Adipocyte (in vitro differentiated cells): ENCODE results near the gene MRGPRG.

Experiments
- DNase-seq: peaks from one replicate; pipeline ENCODE4 v3.0.0-alpha.2; 2015; ENCODE audit warnings: low read depth
- H3K27me3 ChIP-seq: replicated peaks from 2 replicates; pipeline ENCODE4 v1.7.0; 2013; ENCODE audit warnings: mild to moderate bottlenecking, low read length, moderate library complexity; ENCODE audit not compliant: control insufficient read depth, insufficient read depth
- H3K36me3 ChIP-seq: 2 replicates; pipeline ENCODE4 v1.7.0; 2013; ENCODE audit warnings: low read length, mild to moderate bottlenecking, moderate library complexity; ENCODE audit not compliant: control insufficient read depth, insufficient read depth, severe bottlenecking
- H3K4me1 ChIP-seq: 2 replicates; pipeline ENCODE4 v1.7.0; 2013; ENCODE audit warnings: mild to moderate bottlenecking, low read length, moderate library complexity; ENCODE audit not compliant: control insufficient read depth, insufficient read depth
- H3K4me3 ChIP-seq: 2 replicates; pipeline ENCODE4 v1.7.0; 2013; ENCODE audit warnings: mild to moderate bottlenecking, low read length, moderate library complexity
- H3K9ac ChIP-seq: 2 replicates; pipeline ENCODE4 v1.7.0; 2013; ENCODE audit warnings: mild to moderate bottlenecking, low read length, moderate library complexity
- H3K9me3 ChIP-seq: 2 replicates; pipeline ENCODE4 v1.7.0; 2013; ENCODE audit warnings: mild to moderate bottlenecking, low read length, moderate library complexity; ENCODE audit not compliant: control insufficient read depth

MRGPRG gene

GRCh38 chr11:3188496-3189195 lies 30.0 kb downstream of the MRGPRG start:
- no peaks in the 10 kb centered on the region for H3K4me1 ChIP-seq
- H3K9me3 ChIP-seq, result peaks cover 3% of the 10 kb centered on the region
- H3K9ac ChIP-seq, result no peak overlapping the region
- no peak overlapping the region for H3K4me3 ChIP-seq
- peaks cover 52% of the 10 kb centered on the region for H3K27me3 ChIP-seq
- no peaks in the 10 kb centered on the region for H3K36me3 ChIP-seq
- DNase-seq, result no peak

DNA sequence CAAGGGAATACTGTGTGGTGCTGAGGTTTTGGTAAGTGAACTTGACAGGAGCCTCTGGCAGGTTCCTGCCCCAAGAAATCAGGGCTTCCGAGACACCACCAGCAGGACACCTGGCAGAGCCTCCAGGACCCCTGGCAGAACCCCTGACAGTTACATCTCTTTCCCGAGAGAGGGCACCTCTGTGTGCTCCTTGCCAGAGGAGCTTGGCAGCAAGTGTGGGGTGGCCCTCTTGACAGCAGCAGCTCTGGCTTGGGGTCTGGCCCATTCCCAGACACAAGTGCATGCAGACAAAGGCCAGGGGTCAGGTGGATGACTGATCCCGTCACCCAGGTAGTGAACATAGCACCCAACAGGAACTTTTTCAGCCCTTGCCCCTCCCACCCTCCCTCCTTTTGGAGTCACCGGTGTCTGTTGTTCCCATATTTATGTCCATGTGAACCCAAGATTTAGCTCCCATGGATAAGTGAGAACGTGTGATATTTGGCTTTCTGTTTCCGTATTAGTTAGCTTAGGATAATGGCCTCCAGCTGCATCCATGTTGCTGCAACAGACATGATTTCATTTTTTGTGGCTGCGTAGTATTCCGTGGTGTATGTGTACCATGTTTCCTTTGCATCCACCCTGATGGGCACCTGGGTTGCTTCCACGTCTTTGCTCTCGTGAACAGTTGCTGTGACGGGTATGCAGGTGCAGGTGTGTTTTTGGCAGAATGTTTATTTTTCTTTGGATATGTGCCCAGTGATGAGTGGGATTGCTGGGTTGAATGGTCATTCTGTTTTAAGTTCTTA lies 32.3 kb downstream of the MRGPRG start:
- H3K9ac ChIP-seq, result no peak overlapping the region
- H3K9me3 ChIP-seq, result peaks cover 3% of the 10 kb centered on the region
- H3K4me1 ChIP-seq, result no peaks in the 10 kb centered on the region
- DNase-seq, result no peak
- peaks cover 41% of the 10 kb centered on the region for H3K27me3 ChIP-seq
- H3K4me3 ChIP-seq, result no peak overlapping the region
- H3K36me3 ChIP-seq, result no peaks in the 10 kb centered on the region

DNA sequence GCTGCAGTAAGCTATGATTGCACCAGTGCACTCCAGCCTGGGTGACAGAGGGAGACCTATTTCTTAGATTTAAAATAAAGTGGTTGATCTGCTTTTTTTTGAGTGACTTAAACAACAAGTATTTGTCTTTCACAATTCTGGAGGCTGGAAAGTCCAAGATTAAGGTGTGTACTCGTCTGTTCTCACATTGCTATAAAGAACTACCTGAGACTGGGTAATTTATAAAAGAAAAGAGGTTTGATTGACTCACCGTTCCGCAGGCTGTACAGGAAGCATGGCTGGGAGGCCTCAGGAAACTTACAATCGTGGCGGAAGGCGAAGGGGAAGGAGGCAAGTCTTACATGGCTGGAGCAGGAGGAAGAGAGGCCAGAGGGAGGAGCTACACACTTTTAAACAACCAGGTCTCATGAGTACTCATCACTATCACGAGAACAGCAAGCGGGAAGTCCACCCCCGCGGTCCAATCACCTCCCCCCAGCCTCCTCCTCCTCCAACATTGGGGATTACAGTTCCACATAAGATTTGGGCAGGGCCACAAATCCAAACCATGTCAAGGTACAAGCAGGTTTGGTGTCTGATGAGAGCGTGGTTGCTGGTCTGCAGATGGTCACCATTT lies 33.8 kb downstream of the MRGPRG start:
- H3K9ac ChIP-seq, result no peak overlapping the region
- H3K9me3 ChIP-seq, result no peaks in the 10 kb centered on the region
- DNase-seq, result no peak
- no peaks in the 10 kb centered on the region for H3K4me1 ChIP-seq
- no peak overlapping the region for H3K4me3 ChIP-seq
- peaks cover 42% of the 10 kb centered on the region for H3K27me3 ChIP-seq
- H3K36me3 ChIP-seq, result no peaks in the 10 kb centered on the region

GRCh38 chr11:3183523-3183922 lies 35.1 kb downstream of the MRGPRG start:
- no peak overlapping the region for H3K4me3 ChIP-seq
- peaks cover 38% of the 10 kb centered on the region for H3K27me3 ChIP-seq
- no peaks in the 10 kb centered on the region for H3K9me3 ChIP-seq
- no peak for DNase-seq
- no peaks in the 10 kb centered on the region for H3K36me3 ChIP-seq
- H3K9ac ChIP-seq, result no peak overlapping the region
- H3K4me1 ChIP-seq, result no peaks in the 10 kb centered on the region

- Histone ChIP-seq H3K27me3 (peaks cover 32% of the 10 kb centered on the region), H3K36me3 (no peaks in the 10 kb centered on the region), H3K4me1 (peaks cover 10% of the 10 kb centered on the region), H3K9me3 (no peaks in the 10 kb centered on the region), H3K4me3 (no peak overlapping the region), H3K9ac (no peak overlapping the region)
- DNase-seq, result no peak
Observed at GRCh38 chr11:3182462-3182852, 36.2 kb downstream of the MRGPRG start.

DNA sequence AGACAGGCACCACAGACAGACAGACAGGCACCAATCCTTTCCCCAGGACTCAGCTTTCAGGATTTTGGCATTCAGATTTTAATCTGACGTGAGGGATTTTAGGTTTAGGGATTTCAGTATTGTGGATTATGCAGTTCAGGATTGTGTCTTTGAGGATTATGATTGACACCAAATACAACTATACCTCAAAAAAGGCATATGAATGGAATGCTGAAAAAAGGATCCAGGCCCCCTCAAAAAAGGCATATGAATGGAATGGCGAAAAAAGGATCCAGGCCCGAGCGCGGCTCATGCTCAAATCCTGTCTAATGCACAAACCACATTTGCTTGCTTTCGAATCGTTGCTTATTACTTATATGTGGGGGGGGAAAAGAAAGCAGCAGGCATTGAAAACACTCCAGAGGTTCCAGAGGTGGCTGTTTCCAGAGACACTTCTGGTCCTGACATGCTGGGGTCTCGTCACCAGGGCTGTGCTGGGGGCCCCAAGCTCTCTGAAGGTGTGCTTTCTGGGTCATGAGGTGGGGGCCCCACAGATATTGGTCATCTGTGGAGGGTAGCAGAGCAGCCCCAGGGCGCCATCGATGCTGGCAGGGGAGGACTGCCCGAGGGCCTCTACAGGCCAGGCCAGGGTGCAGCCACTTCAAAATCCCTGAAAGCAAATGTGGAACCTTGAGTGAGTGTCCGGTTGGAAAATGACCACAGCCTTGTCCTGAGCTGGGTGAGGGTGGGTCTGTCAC lies 36.7 kb downstream of the MRGPRG start:
- H3K4me1 ChIP-seq, result peaks cover 10% of the 10 kb centered on the region
- H3K27me3 ChIP-seq, result peaks cover 28% of the 10 kb centered on the region
- no peak overlapping the region for H3K4me3 ChIP-seq
- H3K9ac ChIP-seq, result no peak overlapping the region
- DNase-seq, result no peak
- H3K9me3 ChIP-seq, result peaks cover 3% of the 10 kb centered on the region
- H3K36me3 ChIP-seq, result no peaks in the 10 kb centered on the region

GRCh38 chr11:3180869-3181268 lies 37.7 kb downstream of the MRGPRG start:
- peaks cover 10% of the 10 kb centered on the region for H3K4me1 ChIP-seq
- peaks cover 28% of the 10 kb centered on the region for H3K27me3 ChIP-seq
- no peak for DNase-seq
- H3K4me3 ChIP-seq, result no peak overlapping the region
- H3K36me3 ChIP-seq, result no peaks in the 10 kb centered on the region
- no peak overlapping the region for H3K9ac ChIP-seq
- peaks cover 14% of the 10 kb centered on the region for H3K9me3 ChIP-seq

- no peak overlapping the region for H3K9ac ChIP-seq
- H3K4me3 ChIP-seq, result no peak overlapping the region
- peaks cover 13% of the 10 kb centered on the region for H3K27me3 ChIP-seq
- H3K4me1 ChIP-seq, result peaks cover 10% of the 10 kb centered on the region
- no peaks in the 10 kb centered on the region for H3K36me3 ChIP-seq
- peaks cover 20% of the 10 kb centered on the region for H3K9me3 ChIP-seq
- peak; percentile 32 for DNase-seq
Observed at GRCh38 chr11:3178349-3178748, 40.3 kb downstream of the MRGPRG start.

GRCh38 chr11:3177931-3178330 lies 40.7 kb downstream of the MRGPRG start:
- Histone ChIP-seq H3K27me3 (peaks cover 13% of the 10 kb centered on the region), H3K9me3 (peaks cover 20% of the 10 kb centered on the region), H3K9ac (no peak overlapping the region), H3K4me3 (no peak overlapping the region), H3K4me1 (peaks cover 10% of the 10 kb centered on the region), H3K36me3 (no peaks in the 10 kb centered on the region)
- peak; percentile 22 for DNase-seq

- H3K27me3 ChIP-seq, result peaks cover 18% of the 10 kb centered on the region
- peaks cover 10% of the 10 kb centered on the region for H3K4me1 ChIP-seq
- H3K4me3 ChIP-seq, result no peak overlapping the region
- H3K36me3 ChIP-seq, result no peaks in the 10 kb centered on the region
- peaks cover 20% of the 10 kb centered on the region for H3K9me3 ChIP-seq
- no peak overlapping the region for H3K9ac ChIP-seq
- no peak for DNase-seq
Observed at GRCh38 chr11:3176487-3176886, 42.1 kb downstream of the MRGPRG start.

DNA sequence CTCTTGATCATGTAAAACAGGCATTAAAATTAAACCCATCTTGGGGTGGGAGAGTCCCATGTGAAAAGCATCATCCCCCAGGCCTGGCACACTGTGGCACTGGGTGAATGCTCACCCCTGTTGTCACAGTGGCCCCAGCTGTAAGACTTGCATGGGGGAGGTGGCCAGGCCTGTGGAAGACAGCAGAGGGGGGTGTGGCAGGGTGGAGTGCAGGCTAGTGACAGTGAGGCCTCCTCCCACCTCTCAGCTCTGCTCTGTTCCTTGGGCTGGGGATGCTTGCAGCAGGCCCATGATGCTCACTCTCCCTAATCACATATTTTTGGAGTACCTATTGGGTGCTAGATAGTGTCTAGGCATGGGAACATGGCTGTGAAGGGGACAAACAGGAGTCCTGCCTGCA lies 43.4 kb downstream of the MRGPRG start:
- no peak for DNase-seq
- Histone ChIP-seq H3K36me3 (no peaks in the 10 kb centered on the region), H3K27me3 (peaks cover 7% of the 10 kb centered on the region), H3K4me3 (no peak overlapping the region), H3K9me3 (peaks cover 20% of the 10 kb centered on the region), H3K4me1 (peaks cover 10% of the 10 kb centered on the region), H3K9ac (no peak overlapping the region)
